GM18907 (cell line): ENCODE data around the gene LAG3.

Experiments
- ATAC-seq: cut with Tn5 transposase; IDR thresholded peaks from one replicate; pipeline ENCODE4 v1.9.1; 2021; ENCODE audit warnings: mild to moderate bottlenecking, moderate library complexity; ENCODE audit not compliant: unreplicated experiment

LAG3 gene

DNA sequence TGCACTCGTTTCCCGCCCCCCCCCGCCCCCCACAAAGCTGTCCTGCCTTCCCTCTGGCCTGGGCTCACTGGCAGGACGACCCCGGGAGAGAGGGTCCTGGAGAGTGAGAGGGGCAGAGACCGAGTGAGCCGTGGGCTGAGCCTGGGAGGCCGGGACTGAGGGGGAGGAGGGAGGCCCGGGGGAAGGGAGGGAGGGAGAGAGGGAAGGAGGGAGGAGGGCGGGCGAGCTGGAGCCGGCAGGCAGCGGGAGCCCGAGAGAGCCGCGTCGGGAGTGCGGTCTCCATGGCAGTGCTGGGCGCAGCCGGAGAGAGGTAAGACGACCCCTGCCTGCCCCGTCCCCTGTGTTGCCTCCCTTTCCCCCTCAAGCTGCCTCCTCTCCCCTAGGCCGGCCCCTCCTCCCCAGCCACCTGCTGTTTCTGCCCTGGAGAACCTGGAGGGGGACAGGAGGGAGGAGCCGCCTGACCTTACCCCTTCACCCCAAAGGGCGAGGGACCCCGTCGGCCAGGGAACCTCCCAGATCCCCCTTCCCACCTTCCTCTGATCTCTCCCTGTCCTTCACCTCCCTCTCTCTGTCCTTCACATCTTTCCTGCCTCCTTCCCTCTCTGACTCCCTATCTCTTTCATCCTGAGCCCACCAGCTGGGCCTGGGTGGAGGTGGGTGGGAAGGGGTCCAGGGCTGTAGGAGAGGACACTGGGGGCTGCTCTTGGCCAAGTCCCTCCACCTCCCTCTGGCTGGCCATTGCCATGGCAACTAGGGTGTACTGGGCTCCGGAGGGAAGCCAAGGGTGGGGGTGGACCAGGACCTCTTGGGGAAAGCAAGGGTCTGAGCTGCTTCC lies 49.5 kb downstream of the LAG3 start, which contains the start of gene GPR162:
Gene GPR162 (plus strand): TSS at position 231 of the 835 bp plus-strand sequence. CDS start 2,078 bp downstream, outside the sequence.
- ATAC-seq = no peak

DNA sequence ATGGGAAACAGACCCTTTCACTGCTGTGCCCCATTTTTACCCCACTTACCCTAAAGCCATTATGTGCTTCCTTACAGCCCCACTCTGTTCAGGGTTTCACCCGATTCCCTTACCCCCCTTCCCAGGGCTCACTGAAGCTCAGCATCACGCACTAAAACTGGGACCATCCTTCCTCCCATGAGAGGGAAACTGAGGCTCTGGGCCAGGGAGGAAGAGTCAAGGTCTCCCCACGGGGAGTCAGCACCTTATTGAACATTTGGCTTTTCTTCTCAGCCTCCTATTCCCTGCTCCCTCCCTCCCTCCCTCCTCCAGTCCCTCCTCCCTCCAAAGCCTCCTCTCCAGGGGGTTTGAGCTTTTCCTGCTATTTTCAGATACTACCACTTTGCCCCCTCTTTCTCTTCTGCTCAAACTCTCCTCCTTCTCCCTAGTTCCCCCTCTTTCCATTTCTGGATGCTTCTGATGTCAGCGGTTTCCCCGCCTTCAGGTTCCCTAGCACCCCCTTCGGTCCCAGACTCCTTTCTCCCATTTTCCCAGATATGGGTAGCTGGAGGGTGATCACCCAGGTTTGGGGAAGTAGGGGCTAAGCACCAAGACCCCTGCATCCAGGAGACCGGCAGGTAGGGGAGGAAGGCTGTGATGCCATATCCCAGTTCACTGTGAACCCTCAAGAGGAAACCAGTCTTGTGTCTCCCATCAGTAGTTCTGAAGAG lies 50.3 kb downstream of the LAG3 start:
- ATAC-seq = no peak

DNA sequence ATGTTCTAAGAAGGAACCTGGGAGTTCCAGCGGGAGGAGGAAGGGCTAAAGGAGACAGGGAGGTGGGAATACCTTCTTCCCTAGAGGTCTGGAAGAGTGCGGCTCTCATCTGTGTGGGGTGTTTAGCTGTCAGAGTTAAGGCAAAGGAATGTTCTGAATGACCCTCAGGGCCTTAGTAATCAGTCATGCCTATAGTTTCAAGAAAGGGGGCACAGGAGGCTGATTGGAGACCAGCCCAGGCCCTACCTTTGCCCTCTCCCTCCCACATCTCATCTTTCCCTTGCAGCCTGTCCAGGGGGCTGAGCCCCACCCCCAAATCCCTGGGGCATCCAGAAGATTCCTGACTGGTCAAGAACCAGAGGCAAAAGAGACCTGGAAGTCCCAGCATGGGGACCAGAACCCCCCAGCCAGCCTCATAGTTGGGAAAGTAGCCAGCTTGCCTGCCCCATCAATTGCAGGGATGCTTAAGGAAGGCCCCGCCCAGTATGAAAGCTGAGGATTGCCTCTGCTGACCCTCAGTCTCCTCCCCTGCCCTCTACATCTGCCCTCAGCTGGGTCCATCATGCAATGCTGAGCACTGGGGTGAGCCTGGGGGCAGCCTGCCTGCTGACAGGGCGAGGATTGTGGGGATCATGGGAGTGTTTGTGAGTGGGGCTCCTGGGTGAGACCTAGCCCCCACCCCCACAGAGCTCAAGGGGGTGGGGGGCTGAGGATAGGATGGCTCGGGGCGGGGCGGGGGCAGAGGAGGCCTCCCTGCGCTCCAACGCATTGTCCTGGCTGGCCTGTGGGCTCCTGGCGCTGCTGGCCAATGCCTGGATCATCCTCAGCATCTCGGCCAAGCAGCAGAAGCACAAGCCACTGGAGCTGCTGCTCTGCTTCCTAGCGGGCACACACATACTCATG lies 51.1 kb downstream of the LAG3 start:
- ATAC-seq = no peak

- ATAC-seq = no peak
These were observed 51.9 kb downstream of the LAG3 start for GRCh38 chr12:6824085-6824775.

GRCh38 chr12:6824901-6825381 lies 52.6 kb downstream of the LAG3 start:
- ATAC-seq = no peak

DNA sequence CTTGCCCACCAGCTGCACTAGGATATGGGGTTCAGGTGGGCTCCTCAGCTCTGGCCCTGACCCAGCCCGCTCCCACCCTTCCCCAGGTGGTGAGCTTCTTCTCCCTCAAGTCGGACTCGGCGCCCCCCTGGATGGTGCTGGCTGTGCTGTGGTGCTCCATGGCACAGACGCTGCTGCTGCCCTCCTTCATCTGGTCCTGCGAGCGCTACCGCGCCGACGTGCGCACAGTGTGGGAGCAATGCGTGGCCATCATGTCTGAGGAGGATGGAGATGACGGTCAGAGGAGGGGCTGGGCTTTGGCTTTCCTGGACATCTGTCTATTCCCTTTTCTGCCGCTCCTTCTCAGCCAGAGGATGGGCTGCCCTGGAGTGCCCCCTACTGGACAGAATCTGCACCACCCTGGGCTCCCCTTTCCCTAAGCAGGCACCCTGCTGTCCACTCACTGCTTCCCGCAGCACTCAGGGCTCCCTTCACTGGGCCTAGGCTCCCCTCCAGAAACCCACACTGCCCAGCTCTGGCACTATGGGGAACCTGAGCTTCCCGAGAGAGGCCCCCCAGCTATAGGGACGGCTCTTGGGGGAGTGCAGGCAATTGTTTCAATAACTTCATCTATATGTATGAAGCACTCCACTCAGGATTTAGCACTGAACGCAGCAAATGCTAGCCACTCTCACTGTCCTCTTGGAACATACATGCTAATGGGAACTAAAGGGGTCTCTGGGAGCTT lies 53.2 kb downstream of the LAG3 start:
- ATAC-seq = no peak

DNA sequence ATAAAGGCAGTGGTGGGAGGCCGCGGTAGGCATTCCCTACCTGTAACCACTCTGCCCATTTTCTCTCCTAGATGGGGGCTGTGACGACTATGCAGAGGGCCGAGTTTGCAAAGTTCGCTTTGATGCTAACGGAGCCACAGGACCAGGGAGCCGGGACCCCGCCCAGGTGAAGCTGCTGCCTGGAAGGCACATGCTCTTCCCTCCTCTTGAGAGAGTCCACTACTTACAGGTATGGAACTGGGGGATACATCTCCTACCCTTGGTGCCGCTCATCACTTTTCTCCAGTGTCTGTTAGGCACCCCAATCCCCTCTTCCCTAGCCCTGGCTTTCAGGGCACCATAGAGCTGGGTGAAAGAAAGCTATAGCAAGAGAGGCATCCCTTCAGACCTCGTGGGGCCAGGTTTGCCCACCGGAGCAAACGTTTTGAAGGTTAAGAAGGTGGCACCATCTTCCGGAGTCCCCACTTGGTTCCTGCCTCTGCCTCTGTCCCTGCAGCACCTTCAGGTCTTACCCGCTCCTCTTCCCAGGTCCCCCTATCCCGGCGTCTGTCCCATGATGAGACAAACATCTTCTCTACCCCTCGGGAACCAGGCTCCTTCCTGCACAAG lies 53.9 kb downstream of the LAG3 start:
- ATAC-seq = no peak

DNA sequence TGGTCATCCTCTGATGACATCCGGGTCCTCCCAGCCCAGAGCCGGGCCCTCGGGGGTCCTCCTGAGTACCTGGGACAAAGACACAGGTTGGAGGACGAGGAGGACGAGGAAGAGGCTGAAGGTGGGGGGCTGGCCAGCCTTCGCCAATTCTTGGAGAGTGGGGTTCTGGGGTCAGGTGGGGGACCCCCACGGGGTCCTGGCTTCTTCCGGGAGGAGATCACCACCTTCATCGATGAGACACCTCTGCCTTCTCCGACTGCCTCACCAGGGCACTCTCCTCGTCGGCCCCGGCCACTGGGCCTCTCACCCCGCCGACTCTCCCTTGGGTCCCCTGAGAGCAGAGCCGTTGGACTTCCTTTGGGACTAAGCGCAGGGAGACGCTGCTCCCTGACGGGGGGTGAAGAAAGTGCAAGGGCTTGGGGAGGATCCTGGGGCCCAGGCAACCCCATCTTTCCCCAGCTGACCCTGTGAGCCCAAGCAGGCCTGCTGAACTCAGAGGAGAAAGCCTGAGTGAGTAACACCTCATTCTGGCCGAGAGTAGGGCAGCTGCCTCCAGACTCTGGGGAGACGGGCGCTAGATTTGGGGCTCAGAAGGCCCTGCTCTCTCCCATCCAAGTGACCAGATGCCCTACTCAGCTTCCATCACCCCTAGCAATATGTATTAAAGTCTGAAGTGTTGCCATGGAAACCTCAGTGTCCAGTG lies 54.6 kb downstream of the LAG3 start:
- no peak for ATAC-seq

DNA sequence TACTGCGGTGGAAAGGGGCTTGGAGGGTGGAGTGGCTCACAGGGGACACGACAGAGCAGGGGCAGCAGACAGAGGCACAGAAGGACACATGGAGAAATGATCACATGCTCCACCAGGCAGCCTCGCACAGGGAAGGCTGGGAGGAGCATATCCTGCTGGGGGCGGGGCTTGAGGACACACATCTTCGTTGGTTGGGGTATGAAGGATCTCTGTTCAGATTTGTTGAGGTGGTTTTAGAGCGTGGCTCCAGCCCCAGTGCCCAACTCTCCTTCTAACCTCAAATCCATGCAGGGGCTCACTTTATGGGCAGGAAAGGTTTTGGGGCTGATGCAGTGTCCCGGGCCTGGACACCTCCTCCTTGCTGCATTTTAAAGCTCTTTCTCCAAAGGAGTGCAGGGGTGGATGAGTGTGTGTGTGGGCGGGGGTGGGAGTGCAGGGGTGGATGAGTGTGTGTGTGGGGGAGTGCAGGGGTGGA lies 55.2 kb downstream of the LAG3 start:
- ATAC-seq = no peak
